ENCODE data around the gene HIRA.

Gene HIRA

DNA sequence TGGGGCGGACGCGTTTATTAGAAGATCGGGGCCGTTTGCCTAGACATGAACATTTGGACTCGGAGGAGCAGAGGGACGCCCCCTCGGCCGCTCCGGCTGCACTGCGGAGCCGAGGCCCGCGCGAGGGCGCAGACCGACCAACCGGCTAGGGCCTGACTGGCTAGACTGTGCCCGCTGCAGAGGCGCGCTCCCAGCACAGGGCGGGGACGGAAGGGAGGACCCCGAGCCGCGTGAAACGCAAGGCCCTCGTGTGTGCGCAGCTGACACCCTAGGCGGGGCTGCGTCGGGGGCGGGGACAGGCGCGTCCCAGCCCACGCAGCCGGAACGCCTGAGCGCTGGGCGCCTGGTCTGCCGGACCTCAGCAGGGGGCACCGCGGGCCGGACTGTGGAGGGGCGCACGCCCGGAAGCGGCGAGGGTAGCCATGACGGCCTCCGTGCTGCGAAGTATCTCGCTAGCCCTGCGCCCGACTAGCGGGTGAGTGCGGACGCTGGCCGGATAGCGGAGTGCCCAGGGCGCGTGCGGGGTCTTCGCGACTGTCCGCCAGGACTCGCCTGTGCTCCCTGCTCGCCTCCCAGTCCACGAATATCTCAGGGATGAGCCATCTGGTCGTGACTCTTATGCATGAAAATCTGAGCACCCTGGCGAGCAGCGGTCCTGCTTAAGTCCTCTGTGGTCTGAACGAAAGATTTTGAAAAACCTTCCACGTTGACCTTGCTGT, 759 bp upstream of the HIRA start, which contains the start of gene MRPL40:
Gene MRPL40, plus strand, starts transcription at position 413 of the 719 bp plus-strand sequence. Its CDS starts 10 bp downstream, at position 423.
- Histone ChIP-seq H3K36me3 (ENCODE audit: insufficient read depth, low read depth, low read length) (peaks cover 32% of the 10 kb centered on the region; the same call in 1 of the 2 replicates), H3K27me3 (ENCODE audit: insufficient read depth, low read length) (no peaks in the 10 kb centered on the region), H3K4me3 (ENCODE audit: low read length) (peak within 1 kb of the TSS; percentile 81), H3K27ac (ENCODE audit: low read length) (peak within 1 kb of the TSS; percentile 50), H3K9ac (ENCODE audit: low read depth, low read length) (peak within 1 kb of the TSS; percentile 94), H3K9me3 (ENCODE audit: insufficient read depth, low read depth, low read length) (no peaks in the 10 kb centered on the region), H3K4me1 (ENCODE audit: insufficient read depth, low read length) (peaks cover 8% of the 10 kb centered on the region; the same call in 1 of the 2 replicates)

DNA sequence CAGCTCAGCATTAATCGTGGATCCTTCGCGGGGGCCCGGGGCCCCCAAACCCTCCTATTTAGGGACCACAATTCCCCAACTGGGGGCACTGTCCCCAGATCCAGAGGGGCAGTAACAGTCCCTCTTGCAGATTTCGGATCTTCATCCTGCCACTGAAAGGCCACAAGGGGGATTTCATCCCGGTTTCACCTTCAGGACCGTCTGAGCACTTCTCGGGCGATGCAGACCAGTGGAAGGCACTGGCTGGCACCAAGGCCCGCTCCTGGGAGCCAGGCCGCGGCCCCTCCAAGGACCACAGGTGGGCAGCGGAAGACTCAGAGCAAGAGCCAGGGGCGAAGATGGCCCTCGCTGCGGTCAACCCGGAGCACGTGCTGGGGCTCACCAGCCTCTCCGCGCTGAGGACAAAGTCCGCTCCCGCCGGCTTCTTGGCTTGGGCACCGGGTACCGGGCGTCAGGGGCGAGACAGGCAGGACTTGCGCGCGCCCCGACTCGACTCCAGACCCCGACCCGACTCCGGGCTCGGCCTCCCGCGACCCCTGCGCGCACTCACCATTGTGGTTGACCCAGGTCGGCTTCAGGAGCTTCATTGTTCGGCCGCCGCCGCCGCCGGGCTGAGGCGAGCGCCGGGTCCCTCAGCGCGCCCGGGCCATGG, 517 bp downstream of the HIRA start:
- Histone ChIP-seq H3K4me3 (ENCODE audit: low read length) (peak overlapping the region; percentile 98), H3K4me1 (ENCODE audit: insufficient read depth, low read length) (peaks cover 8% of the 10 kb centered on the region; the same call in 1 of the 2 replicates), H3K9me3 (ENCODE audit: insufficient read depth, low read depth, low read length) (no peaks in the 10 kb centered on the region), H3K36me3 (ENCODE audit: insufficient read depth, low read depth, low read length) (peaks cover 28% of the 10 kb centered on the region; the same call in 1 of the 2 replicates), H3K27me3 (ENCODE audit: insufficient read depth, low read length) (no peaks in the 10 kb centered on the region), H3K27ac (ENCODE audit: low read length) (peak overlapping the region; percentile 70), H3K9ac (ENCODE audit: low read depth, low read length) (peak overlapping the region; percentile 92)

DNA sequence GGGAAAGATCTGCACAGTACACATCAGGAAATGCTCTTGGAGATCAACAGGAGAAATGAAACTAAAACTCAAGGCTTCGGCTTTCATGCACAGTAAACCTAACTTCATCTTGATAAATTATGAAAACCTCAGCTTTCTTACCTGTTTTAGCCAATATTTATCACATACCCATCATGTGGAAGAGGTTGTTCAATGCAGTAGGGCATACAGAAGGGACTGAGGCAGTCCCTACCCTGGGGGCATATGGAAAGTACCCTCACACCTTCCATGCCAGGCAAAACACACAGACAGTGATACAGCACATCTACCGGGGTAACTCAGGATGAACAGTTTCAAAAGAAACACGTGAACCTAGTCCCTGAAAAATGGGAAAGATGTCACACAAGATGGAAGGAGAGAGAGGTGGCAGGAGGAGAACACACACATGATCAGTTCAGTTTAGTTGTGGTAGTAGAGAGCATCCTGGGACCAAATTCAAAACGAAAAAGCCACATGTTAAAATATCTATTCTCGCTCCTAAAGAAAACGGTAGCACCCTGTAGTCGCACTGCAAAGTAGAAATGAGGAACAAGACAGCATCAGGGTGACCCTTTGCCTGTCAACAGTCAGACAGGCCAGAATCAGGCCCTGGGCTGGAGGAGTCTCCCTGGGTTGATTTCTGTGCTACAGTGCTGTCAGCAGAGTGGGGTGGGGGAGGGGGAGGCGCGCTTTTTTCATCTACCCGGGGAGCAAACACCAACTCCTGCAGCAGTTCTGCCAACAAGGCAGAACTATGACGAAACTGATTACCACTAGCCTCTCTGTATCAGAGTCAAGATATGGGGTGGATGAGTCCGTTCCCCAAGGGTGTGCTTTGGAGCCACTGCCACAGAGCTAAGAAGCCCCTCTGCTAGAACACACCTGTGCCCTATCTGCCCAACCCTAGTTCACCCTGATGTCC, 1.3 kb downstream of the HIRA start:
- H3K4me1 ChIP-seq (ENCODE audit: insufficient read depth, low read length): peaks cover 8% of the 10 kb centered on the region; the same call in 1 of the 2 replicates
- H3K9me3 ChIP-seq (ENCODE audit: insufficient read depth, low read depth, low read length): no peaks in the 10 kb centered on the region
- no peak overlapping the region for H3K27ac ChIP-seq (ENCODE audit: low read length)
- H3K36me3 ChIP-seq (ENCODE audit: insufficient read depth, low read depth, low read length): peaks cover 20% of the 10 kb centered on the region; the same call in 1 of the 2 replicates
- H3K27me3 ChIP-seq (ENCODE audit: insufficient read depth, low read length): no peaks in the 10 kb centered on the region
- H3K9ac ChIP-seq (ENCODE audit: low read depth, low read length): peak overlapping the region; percentile 92
- peak overlapping the region; percentile 98 for H3K4me3 ChIP-seq (ENCODE audit: low read length)

DNA sequence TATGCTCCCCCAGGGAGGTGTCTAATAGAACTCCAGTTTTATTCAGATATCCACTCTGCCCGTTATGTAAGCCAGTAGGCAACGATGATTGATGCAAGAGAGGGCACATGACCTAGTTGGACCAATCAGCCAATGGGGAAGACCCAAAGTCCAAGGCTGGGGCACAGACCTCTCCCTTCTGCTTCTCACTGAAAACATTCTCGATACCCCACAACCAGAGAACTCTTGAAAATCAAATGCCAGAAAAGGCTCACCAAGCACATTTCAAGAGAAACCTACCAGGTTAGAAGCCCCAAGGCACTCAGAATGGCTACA, 7.4 kb downstream of the HIRA start:
- H3K9ac ChIP-seq (ENCODE audit: low read depth, low read length): no peak overlapping the region
- H3K36me3 ChIP-seq (ENCODE audit: insufficient read depth, low read depth, low read length): peaks cover 8% of the 10 kb centered on the region; the same call in 1 of the 2 replicates
- peaks cover 24% of the 10 kb centered on the region for H3K4me1 ChIP-seq (ENCODE audit: insufficient read depth, low read length)
- no peaks in the 10 kb centered on the region for H3K27me3 ChIP-seq (ENCODE audit: insufficient read depth, low read length)
- H3K27ac ChIP-seq (ENCODE audit: low read length): no peak overlapping the region
- H3K4me3 ChIP-seq (ENCODE audit: low read length): no peak overlapping the region
- no peaks in the 10 kb centered on the region for H3K9me3 ChIP-seq (ENCODE audit: insufficient read depth, low read depth, low read length)

DNA sequence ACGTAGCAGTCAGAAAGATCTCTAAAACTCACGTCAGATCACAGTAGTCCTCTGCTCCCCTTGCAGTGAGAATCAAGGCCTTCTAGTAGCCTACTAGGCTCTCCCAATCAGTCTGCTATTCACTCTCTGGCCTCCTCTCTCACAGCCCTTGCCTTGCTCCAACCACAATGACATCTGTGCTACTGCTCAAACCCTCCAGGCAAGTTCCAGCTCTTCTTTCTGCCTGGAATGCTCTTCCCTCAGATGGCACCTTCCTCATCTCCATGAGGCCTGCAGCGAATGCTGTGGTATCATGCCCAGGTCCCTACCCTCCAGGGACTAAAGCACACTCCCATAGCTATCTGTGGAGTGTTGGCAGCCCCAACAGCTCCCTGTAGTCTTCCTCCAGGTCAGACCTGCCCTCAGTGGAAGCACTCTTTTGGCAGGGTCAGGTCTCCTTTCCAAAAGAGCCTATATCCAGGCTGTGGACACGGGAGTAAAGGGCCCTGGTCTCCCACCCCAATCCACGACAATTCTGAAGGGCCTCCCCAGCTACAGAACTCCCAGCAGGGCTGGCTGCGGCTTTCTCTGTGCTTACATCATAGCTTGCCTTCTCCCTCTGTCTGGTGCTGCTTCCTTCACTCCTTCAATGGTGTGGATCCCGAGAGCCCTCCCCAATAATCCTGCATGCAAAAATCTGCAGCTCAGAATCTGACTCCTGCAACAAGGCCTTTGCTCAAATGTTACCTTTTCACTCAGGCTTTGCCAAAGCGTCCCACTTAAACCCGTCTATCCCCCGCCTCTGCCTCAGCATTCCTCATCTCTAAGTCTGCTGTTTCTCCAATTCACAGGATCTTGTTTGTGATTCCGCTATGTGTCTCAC, 8.9 kb downstream of the HIRA start:
- Histone ChIP-seq H3K4me1 (ENCODE audit: insufficient read depth, low read length) (peaks cover 24% of the 10 kb centered on the region), H3K27ac (ENCODE audit: low read length) (no peak overlapping the region), H3K9me3 (ENCODE audit: insufficient read depth, low read depth, low read length) (no peaks in the 10 kb centered on the region), H3K9ac (ENCODE audit: low read depth, low read length) (no peak overlapping the region), H3K36me3 (ENCODE audit: insufficient read depth, low read depth, low read length) (no peaks in the 10 kb centered on the region), H3K27me3 (ENCODE audit: insufficient read depth, low read length) (no peaks in the 10 kb centered on the region), H3K4me3 (ENCODE audit: low read length) (no peak overlapping the region)

DNA sequence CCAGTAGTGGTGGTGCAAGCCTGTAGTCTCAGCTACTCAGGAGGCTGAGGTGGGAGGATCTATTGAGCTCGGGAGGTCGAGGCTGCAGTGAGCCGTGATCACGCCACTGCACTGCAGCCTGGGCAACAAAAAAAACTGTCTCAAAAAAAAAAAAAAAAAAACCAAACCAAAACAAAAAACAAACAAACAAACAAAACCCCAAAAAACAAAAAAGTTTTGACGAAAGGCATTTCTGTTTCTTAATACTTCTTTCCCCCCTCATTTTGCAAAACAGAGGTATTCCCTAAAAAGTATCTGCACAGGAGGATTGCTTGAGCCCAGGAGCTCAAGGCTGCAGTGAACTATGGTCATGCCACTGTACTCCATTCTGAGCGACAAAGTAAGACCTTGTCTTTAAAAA, 11.2 kb downstream of the HIRA start:
- H3K4me1 ChIP-seq (ENCODE audit: insufficient read depth, low read length): peaks cover 24% of the 10 kb centered on the region
- no peaks in the 10 kb centered on the region for H3K27me3 ChIP-seq (ENCODE audit: insufficient read depth, low read length)
- no peaks in the 10 kb centered on the region for H3K9me3 ChIP-seq (ENCODE audit: insufficient read depth, low read depth, low read length)
- no peak overlapping the region for H3K4me3 ChIP-seq (ENCODE audit: low read length)
- H3K27ac ChIP-seq (ENCODE audit: low read length): no peak overlapping the region
- no peaks in the 10 kb centered on the region for H3K36me3 ChIP-seq (ENCODE audit: insufficient read depth, low read depth, low read length)
- no peak overlapping the region for H3K9ac ChIP-seq (ENCODE audit: low read depth, low read length)

DNA sequence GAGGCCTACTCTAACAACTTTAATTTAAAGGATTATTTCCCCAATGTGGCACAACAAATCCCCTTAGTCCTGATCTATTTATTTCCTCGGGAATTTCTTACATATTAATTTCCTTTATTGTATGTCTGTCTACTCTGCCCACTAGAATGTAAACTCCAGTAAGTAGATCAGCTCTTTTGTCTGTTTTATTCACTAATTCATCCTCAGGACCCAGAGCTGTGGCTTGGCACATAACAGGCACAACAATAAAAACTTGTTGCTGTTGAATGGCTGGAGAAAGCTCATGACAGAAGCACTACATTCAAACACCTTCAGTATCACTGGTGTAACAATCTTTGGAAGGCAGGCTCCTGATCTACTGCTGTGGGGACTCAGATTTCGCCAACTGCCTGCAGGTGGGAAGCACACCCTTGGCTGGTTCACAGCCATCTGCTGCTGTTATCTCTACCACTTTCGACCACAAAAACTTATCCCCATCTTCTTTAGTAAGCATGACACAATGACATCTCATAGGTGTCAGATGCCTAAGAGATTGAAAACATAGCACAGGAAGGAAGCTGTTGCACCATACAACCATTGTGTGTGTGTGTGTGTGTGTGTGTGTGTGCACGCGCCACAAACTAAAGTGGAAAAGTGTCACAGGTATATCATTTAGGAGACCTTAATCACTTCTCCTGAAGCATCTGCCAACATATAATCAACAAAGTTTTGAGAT, 11.9 kb downstream of the HIRA start:
- no peaks in the 10 kb centered on the region for H3K27me3 ChIP-seq (ENCODE audit: insufficient read depth, low read length)
- H3K9me3 ChIP-seq (ENCODE audit: insufficient read depth, low read depth, low read length): no peaks in the 10 kb centered on the region
- no peak overlapping the region for H3K9ac ChIP-seq (ENCODE audit: low read depth, low read length)
- no peak overlapping the region for H3K27ac ChIP-seq (ENCODE audit: low read length)
- no peak overlapping the region for H3K4me3 ChIP-seq (ENCODE audit: low read length)
- H3K36me3 ChIP-seq (ENCODE audit: insufficient read depth, low read depth, low read length): no peaks in the 10 kb centered on the region
- peaks cover 24% of the 10 kb centered on the region for H3K4me1 ChIP-seq (ENCODE audit: insufficient read depth, low read length)

DNA sequence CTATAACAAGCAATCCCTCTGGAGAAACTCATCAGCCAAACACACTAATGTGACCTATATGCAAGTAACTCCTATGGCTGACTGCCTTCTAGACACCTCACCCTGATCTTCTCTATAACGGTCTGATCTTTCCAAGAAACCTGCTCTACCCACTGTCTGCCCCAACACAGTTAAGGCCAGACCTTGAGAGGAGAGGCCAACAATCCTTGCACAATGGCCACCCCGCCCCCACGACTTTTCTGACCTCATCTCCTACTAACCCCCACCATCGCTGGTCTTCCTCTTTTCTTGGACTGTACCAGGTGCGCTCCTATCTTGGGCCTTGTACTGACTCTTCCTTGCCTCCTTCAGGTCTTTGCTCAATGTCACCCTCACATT, 12.5 kb downstream of the HIRA start:
- Histone ChIP-seq H3K4me1 (ENCODE audit: insufficient read depth, low read length) (peaks cover 19% of the 10 kb centered on the region), H3K27me3 (ENCODE audit: insufficient read depth, low read length) (no peaks in the 10 kb centered on the region), H3K9ac (ENCODE audit: low read depth, low read length) (no peak overlapping the region), H3K36me3 (ENCODE audit: insufficient read depth, low read depth, low read length) (no peaks in the 10 kb centered on the region), H3K9me3 (ENCODE audit: insufficient read depth, low read depth, low read length) (no peaks in the 10 kb centered on the region), H3K4me3 (ENCODE audit: low read length) (no peak overlapping the region), H3K27ac (ENCODE audit: low read length) (no peak overlapping the region)

DNA sequence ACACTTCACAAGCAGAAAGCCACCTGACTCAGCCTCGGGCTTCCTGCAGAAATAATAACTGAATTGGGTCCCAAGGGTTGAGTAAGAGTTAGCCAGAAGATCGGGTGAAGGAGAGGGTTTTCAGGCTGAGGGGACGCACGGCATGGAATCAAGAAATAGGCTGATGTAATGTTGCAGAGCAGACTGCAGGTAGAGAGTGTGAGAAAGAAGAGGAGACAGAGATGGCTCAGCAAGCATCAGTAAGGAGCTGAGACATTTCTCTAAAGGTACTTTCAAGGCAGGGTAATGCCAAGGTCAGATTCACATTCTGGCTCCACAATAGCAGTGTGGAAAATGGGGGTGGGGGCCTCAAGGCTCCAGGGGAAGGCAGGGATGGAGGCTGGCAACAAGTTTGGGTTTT, 18.6 kb downstream of the HIRA start:
- H3K4me3 ChIP-seq (ENCODE audit: low read length): no peak overlapping the region
- no peaks in the 10 kb centered on the region for H3K27me3 ChIP-seq (ENCODE audit: insufficient read depth, low read length)
- no peak overlapping the region for H3K27ac ChIP-seq (ENCODE audit: low read length)
- H3K9ac ChIP-seq (ENCODE audit: low read depth, low read length): no peak overlapping the region
- no peaks in the 10 kb centered on the region for H3K9me3 ChIP-seq (ENCODE audit: insufficient read depth, low read depth, low read length)
- peaks cover 27% of the 10 kb centered on the region for H3K36me3 ChIP-seq (ENCODE audit: insufficient read depth, low read depth, low read length)
- no peaks in the 10 kb centered on the region for H3K4me1 ChIP-seq (ENCODE audit: insufficient read depth, low read length)

DNA sequence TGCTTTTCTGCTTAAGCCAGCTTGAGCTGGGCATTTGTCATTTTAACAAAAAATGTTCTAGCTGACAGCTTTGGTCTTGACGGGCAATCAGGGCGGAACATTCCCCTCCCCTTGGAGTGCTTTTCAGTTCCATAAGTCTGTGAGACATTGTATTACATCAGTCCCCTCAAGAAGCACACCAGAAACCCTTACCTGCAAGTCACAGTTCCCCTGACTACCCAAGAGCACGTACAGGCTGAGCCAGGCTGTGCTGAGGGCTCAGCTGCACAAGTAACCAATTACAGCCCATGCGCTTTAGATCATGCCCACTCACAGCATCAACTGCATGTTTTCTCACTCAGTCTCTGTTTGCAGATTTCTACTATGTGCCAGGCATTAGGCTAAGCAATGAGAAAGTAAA, 19.1 kb downstream of the HIRA start:
- peaks cover 31% of the 10 kb centered on the region for H3K36me3 ChIP-seq (ENCODE audit: insufficient read depth, low read depth, low read length)
- no peaks in the 10 kb centered on the region for H3K4me1 ChIP-seq (ENCODE audit: insufficient read depth, low read length)
- no peak overlapping the region for H3K27ac ChIP-seq (ENCODE audit: low read length)
- no peak overlapping the region for H3K4me3 ChIP-seq (ENCODE audit: low read length)
- no peaks in the 10 kb centered on the region for H3K9me3 ChIP-seq (ENCODE audit: insufficient read depth, low read depth, low read length)
- no peak overlapping the region for H3K9ac ChIP-seq (ENCODE audit: low read depth, low read length)
- no peaks in the 10 kb centered on the region for H3K27me3 ChIP-seq (ENCODE audit: insufficient read depth, low read length)

Measured in iPS-20b (cell line).